HCT116 (cell line): ENCODE measurements around the gene RPS28. TPM values are rescaled to one million over a fixed set of nuclear protein-coding genes. Genes with fewer than 3 reads are reported as not detected.
"Not testable (repeated sequence)": the region's sequence is repeated elsewhere in the genome, so short reads cannot be mapped to it uniquely, and the experiment has no call there.

Experiments used
- ATAC-seq: fragments of 200-7000 bp; cut with Tn5 transposase; 2 replicates; pipeline ENCODE4 v1.9.1; 2020; ENCODE audit warnings: mild to moderate bottlenecking, moderate library complexity
- BruUV-seq: library from RNA; stranded (reverse); fragments of 400-500 nt; replicated peaks from 2 replicates; lab custom pipeline; 2021; lab: Mats Ljungman, UMichigan
- CTCF ChIA-PET: fragments of 300-600 bp; sonication (Branson Sonifier 250); formaldehyde crosslinking; loops from one replicate; lab custom pipeline; 2021; ENCODE audit warnings: antibody characterized with exemption; lab: Charles Lee
- POLR2A ChIA-PET: fragments of 300-600, 350-600 bp; sonication (Branson Sonifier 250); formaldehyde crosslinking; loops from one replicate; lab custom pipeline; 2021; ENCODE audit warnings: antibody characterized with exemption; lab: Charles Lee
- RAD21 ChIA-PET, 2 experiments: fragments of 300-600 bp; sonication (Branson Sonifier 250); formaldehyde crosslinking; loops; one replicate each; lab custom pipeline; 2023; ENCODE audit warnings: low total read pairs in 2 of 2; ENCODE audit not compliant: uncharacterized antibody in 2 of 2, unreplicated experiment in 2 of 2, low non-redundant PET in 1 of 2; lab: Charles Lee
- DNase-seq: peaks from one replicate; pipeline ENCODE4 v3.0.0-alpha.2; 2010; ENCODE audit warnings: low read depth, low spot score
- H2AFZ ChIP-seq: fragments of 200-600 bp; shearing (Covaris generic), sonication (generic); 2 replicates; pipeline ENCODE4 v1.6.1; 2017; ENCODE audit warnings: low read depth, mixed run types, mixed read lengths, antibody characterized with exemption, low read length; ENCODE audit not compliant: poor library complexity, severe bottlenecking
- H3K27ac ChIP-seq: 2 replicates; pipeline ENCODE4 v1.5.1; 2012; ENCODE audit warnings: low read depth, low read length
- H3K27me3 ChIP-seq: fragments of 200-600 bp; sonication (generic); 2 replicates; pipeline ENCODE4 v1.6.1; 2016; ENCODE audit warnings: mixed run types, low read length, mixed read lengths; ENCODE audit not compliant: insufficient read depth
- H3K36me3 ChIP-seq, 2 experiments: fragments of 200-500 bp in 1 of 2; fragments of 200-600 bp in 1 of 2; sonication (Bioruptor generic) in 1 of 2; sonication (generic) in 1 of 2; 2 replicates each; pipeline versions ENCODE4 v1.5.1 to v1.6.1; 2014 to 2016; ENCODE audit warnings: low read length in 2 of 2, inconsistent platforms in 1 of 2, mixed read lengths in 1 of 2, mixed run types in 1 of 2; ENCODE audit not compliant: insufficient read depth in 2 of 2, control insufficient read depth in 1 of 2
- H3K4me1 ChIP-seq, 2 experiments: fragments of 200-600 bp in 1 of 2; sonication (generic) in 1 of 2; 2 replicates each; pipeline versions ENCODE4 v1.5.1 to v1.6.1; 2012 to 2017; ENCODE audit warnings: low read length in 2 of 2, inconsistent platforms in 1 of 2, mild to moderate bottlenecking in 1 of 2, mixed read lengths in 1 of 2, mixed run types in 1 of 2, moderate library complexity in 1 of 2; ENCODE audit not compliant: insufficient read depth in 2 of 2, control insufficient read depth in 1 of 2
- H3K4me2 ChIP-seq: fragments of 200-600 bp; sonication (generic); 2 replicates; pipeline ENCODE4 v1.6.1; 2017; ENCODE audit warnings: mixed run types, low read length, mixed read lengths
- H3K4me3 ChIP-seq, 2 experiments: fragments of 200-600 bp in 1 of 2; sonication (generic) in 1 of 2; replicated peaks in 1 of 2; 2 replicates each; pipeline ENCODE4 v1.5.1; 2011 to 2016; ENCODE audit warnings: low read length in 2 of 2, control low read depth in 1 of 2, low read depth in 1 of 2, mild to moderate bottlenecking in 1 of 2, mixed read lengths in 1 of 2, mixed run types in 1 of 2
- H3K79me2 ChIP-seq: fragments of 200-600 bp; sonication (generic); 2 replicates; pipeline ENCODE4 v1.6.1; 2017; ENCODE audit warnings: mild to moderate bottlenecking, mixed run types, low read length, moderate library complexity, mixed read lengths; ENCODE audit not compliant: insufficient read depth
- H3K9ac ChIP-seq: fragments of 200-600 bp; sonication (generic); 2 replicates; pipeline ENCODE4 v1.6.1; 2016; ENCODE audit warnings: low read length, mixed read lengths
- H3K9me2 ChIP-seq: fragments of 200-600 bp; sonication (generic), shearing (Covaris generic); 2 replicates; pipeline ENCODE4 v1.6.1; 2017; ENCODE audit warnings: mixed run types, mild to moderate bottlenecking, moderate library complexity; ENCODE audit not compliant: insufficient read depth
- H3K9me3 ChIP-seq, 2 experiments: fragments of 200-500 bp in 1 of 2; fragments of 200-600 bp in 1 of 2; sonication (Bioruptor generic) in 1 of 2; sonication (generic) in 1 of 2; 2 replicates each; pipeline ENCODE4 v1.6.1; 2014 to 2017; ENCODE audit warnings: low read length in 2 of 2, mixed read lengths in 2 of 2, inconsistent platforms in 1 of 2, low read depth in 1 of 2, mild to moderate bottlenecking in 1 of 2, mixed run types in 1 of 2, moderate library complexity in 1 of 2; ENCODE audit not compliant: control insufficient read depth in 1 of 2, insufficient read depth in 1 of 2
- H4K20me1 ChIP-seq: fragments of 200-600 bp; sonication (generic), shearing (Covaris generic); 2 replicates; pipeline ENCODE4 v1.6.1; 2017; ENCODE audit warnings: mixed run types, mild to moderate bottlenecking, moderate library complexity; ENCODE audit not compliant: insufficient read depth
- CEBPB ChIP-seq: IDR thresholded peaks from 2 replicates; pipeline ENCODE4 v1.6.1; 2012; ENCODE audit warnings: low read depth
- EZH2 ChIP-seq: fragments of 200-600 bp; sonication (generic); IDR thresholded peaks from 2 replicates; pipeline ENCODE4 v1.6.1; 2017; ENCODE audit warnings: antibody characterized with exemption, mixed run types
- RAD21 ChIP-seq: IDR thresholded peaks from 2 replicates; pipeline ENCODE4 v1.6.1; 2012; ENCODE audit warnings: low read depth, mild to moderate bottlenecking
- TCF7L2 ChIP-seq: IDR thresholded peaks from 2 replicates; pipeline ENCODE4 v1.7.0; 2011; ENCODE audit warnings: borderline replicate concordance, inconsistent platforms; ENCODE audit not compliant: insufficient read depth, insufficient read length; ENCODE audit errors: extremely low read depth
- YY1 ChIP-seq: IDR thresholded peaks from 2 replicates; pipeline ENCODE4 v1.6.1; 2011; ENCODE audit warnings: low read length, low read depth, moderate library complexity, mild to moderate bottlenecking; ENCODE audit not compliant: insufficient replicate concordance; ENCODE audit errors: extremely low read depth
- ZNF274 ChIP-seq: fragments of 200-500 bp; sonication (Bioruptor generic); IDR thresholded peaks from 2 replicates; pipeline ENCODE4 v1.6.1; 2014; ENCODE audit warnings: mild to moderate bottlenecking, low read depth, low read length, inconsistent platforms
- intact Hi-C: fragments of 100-400 bp; cut with micrococcal nuclease; formaldehyde crosslinking; loops from 2 replicates; pipeline ENCODE4 v1.10.0; 2022
- total RNA-seq: library from RNA; stranded (reverse); gene quantifications from one replicate; pipeline ENCODE4 v1.2.1, GENCODE V29; 2021; ENCODE audit not compliant: unreplicated experiment
- TF ChIP-seq, protein P1 (sequence below), 3 experiments: fragments of 200-600 bp in 1 of 3; sonication (generic) in 1 of 3; IDR thresholded peaks in 2 of 3; conservative IDR thresholded peaks in 1 of 3; 2 replicates each; pipeline ENCODE4 v1.5.1; 2012 to 2017; ENCODE audit warnings: low read depth in 2 of 3, low read length in 2 of 3, antibody characterized with exemption in 1 of 3, borderline replicate concordance in 1 of 3, control low read depth in 1 of 3, mild to moderate bottlenecking in 1 of 3, mixed read lengths in 1 of 3, mixed run types in 1 of 3, moderate library complexity in 1 of 3; ENCODE audit not compliant: insufficient read depth in 1 of 3

RPS28 gene
- total RNA-seq, 1 experiment from 2014 or later, result 2,379 TPM

DNA sequence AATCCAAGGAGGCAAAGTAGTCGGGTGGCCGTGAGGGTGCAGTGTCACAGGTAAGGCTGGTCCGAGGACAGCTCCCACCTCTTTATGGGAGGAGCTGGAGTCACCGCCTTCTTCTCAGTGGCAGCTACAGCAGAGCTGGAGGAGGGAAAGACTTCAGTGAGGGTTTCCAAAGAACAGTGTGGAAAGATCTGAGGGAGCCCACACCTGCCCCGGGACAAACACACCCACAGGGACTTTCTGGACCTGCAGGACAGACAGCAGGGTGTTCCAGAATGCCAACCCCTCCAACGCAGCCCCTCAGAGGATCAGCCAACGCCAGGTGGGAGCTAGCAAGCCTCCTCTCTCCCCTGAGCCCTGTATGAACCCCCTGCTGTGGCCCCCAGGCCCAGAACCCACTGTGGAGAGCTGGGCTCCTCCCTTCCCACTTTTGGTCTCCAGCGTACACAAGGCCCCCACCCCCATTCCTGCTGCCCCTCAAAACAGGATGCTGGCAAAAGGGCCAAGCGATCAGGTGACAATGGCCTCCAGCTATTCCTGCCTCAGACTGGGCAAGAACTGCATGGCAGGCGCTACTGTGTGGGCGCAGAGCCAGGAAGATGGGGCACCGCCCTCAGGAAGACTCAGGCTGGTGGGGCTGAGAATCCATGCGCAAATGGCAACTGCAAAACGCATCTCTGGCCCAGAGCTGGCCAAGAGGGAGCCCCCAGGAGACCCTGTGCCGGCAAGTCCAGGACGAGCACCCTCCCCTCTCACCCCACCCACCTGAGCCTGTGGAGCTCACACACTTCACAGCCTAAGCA lies 9.6 kb upstream of the RPS28 start:
- no peaks in the 10 kb centered on the region for H3K9me2 ChIP-seq
- TF ChIP-seq RAD21, result no peak
- TF ChIP-seq ZNF274, result no peak
- TF ChIP-seq EZH2, result no peak
- TF ChIP-seq, protein P1, sequence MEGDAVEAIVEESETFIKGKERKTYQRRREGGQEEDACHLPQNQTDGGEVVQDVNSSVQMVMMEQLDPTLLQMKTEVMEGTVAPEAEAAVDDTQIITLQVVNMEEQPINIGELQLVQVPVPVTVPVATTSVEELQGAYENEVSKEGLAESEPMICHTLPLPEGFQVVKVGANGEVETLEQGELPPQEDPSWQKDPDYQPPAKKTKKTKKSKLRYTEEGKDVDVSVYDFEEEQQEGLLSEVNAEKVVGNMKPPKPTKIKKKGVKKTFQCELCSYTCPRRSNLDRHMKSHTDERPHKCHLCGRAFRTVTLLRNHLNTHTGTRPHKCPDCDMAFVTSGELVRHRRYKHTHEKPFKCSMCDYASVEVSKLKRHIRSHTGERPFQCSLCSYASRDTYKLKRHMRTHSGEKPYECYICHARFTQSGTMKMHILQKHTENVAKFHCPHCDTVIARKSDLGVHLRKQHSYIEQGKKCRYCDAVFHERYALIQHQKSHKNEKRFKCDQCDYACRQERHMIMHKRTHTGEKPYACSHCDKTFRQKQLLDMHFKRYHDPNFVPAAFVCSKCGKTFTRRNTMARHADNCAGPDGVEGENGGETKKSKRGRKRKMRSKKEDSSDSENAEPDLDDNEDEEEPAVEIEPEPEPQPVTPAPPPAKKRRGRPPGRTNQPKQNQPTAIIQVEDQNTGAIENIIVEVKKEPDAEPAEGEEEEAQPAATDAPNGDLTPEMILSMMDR (IDR thresholded peaks at IDR 0.05 in 2 of 3, conservative IDR thresholded peaks at IDR 0.05 in 1 of 3; ENCODE audit: borderline replicate concordance in 1 of 3, insufficient read depth in 1 of 3, low read depth in 2 of 3, low read length in 2 of 3), result no peak
- TF ChIP-seq YY1, result no peak
- no peak for TF ChIP-seq CEBPB
- no peak for TF ChIP-seq TCF7L2
- H3K36me3 ChIP-seq, result peaks cover 19 to 36% of the 10 kb centered on the region in 2 experiments; a peak in 3 of 4 replicates
- no peak overlapping the region for H3K4me2 ChIP-seq
- CTCF ChIA-PET, result no interaction called here
- ATAC-seq, result no peak
- no peaks in the 10 kb centered on the region for H3K9me3 ChIP-seq
- peaks cover 13% of the 10 kb centered on the region for H3K79me2 ChIP-seq
- no TSS peak for BruUV-seq
- no peaks in the 10 kb centered on the region for H4K20me1 ChIP-seq
- H3K27ac ChIP-seq, result no peak overlapping the region
- POLR2A ChIA-PET, result interaction anchor here (1.2 kb wide), 1 partner anchor 10 kb away, joined by 4 read pairs; the partner anchor contains the start of genes NDUFA7 and RPS28
- no peak overlapping the region for H3K4me3 ChIP-seq
- no peak overlapping the region for H2AFZ ChIP-seq
- H3K9ac ChIP-seq, result no peak overlapping the region
- H3K4me1 ChIP-seq, result peaks cover 6 to 35% of the 10 kb centered on the region in 2 experiments
- H3K27me3 ChIP-seq, result no peaks in the 10 kb centered on the region
- intact Hi-C loops, result no loop called here
- RAD21 ChIA-PET, result no interaction called here
- DNase-seq, result no peak

DNA sequence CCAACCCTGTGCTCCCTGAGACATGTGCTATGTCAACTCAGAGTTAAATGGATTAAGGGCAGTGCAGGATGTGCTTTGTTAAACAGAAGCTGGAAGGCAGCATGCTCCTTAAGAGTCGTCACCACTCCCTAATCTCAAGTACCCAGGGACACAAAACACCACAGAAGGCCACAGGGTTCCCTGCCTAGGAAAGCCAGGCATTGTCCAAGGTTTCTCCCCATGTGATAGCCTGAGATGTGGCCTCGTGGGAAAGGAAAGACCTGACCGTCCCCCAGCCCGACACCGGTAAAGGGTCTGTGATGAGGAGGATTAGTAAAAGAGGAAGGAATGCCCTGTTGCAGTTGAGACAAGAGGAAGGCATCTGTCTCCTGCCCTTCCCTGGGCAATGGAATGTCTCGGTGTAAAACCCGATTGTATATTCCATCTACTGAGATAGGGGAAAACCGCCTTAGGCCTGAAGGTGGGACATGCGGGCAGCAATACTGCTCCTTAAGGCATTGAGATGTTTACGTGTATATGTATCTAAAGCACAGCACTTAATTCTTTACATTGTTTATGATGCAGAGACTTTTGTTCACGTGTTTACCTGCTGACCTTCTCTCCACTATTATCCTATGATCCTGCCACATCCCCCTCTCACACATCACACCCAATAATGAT lies 6.2 kb upstream of the RPS28 start:
- peaks cover 29% of the 10 kb centered on the region for H3K79me2 ChIP-seq
- H3K36me3 ChIP-seq, result peaks cover 19 to 40% of the 10 kb centered on the region in 2 experiments; a peak in 3 of 4 replicates
- CTCF ChIA-PET, H3K4me2 ChIP-seq, ATAC-seq, BruUV-seq, H2AFZ ChIP-seq, intact Hi-C loops, H3K9ac ChIP-seq, H3K4me3 ChIP-seq, H3K27ac ChIP-seq, RAD21 ChIA-PET, H3K9me3 ChIP-seq, H3K9me2 ChIP-seq, H3K27me3 ChIP-seq, H4K20me1 ChIP-seq, DNase-seq: not testable (repeated sequence)
- peaks cover 4 to 13% of the 10 kb centered on the region in 2 experiments; a peak in 3 of 4 replicates for H3K4me1 ChIP-seq
- POLR2A ChIA-PET, result interaction anchor here (0.7 kb wide), 2 partner anchors 48 to 1560 kb away, joined by 3 to 4 read pairs; no protein-coding TSS in a partner anchor
